GM12872 (cell line): ENCODE data around the gene TRAF4.

Experiments used
- TF ChIP-seq, protein P1 (sequence below): IDR thresholded peaks from 3 replicates; pipeline ENCODE4 v1.5.1; 2011; ENCODE audit warnings: low read depth, mild to moderate bottlenecking, low read length, moderate library complexity; ENCODE audit not compliant: insufficient read depth

Gene TRAF4

DNA sequence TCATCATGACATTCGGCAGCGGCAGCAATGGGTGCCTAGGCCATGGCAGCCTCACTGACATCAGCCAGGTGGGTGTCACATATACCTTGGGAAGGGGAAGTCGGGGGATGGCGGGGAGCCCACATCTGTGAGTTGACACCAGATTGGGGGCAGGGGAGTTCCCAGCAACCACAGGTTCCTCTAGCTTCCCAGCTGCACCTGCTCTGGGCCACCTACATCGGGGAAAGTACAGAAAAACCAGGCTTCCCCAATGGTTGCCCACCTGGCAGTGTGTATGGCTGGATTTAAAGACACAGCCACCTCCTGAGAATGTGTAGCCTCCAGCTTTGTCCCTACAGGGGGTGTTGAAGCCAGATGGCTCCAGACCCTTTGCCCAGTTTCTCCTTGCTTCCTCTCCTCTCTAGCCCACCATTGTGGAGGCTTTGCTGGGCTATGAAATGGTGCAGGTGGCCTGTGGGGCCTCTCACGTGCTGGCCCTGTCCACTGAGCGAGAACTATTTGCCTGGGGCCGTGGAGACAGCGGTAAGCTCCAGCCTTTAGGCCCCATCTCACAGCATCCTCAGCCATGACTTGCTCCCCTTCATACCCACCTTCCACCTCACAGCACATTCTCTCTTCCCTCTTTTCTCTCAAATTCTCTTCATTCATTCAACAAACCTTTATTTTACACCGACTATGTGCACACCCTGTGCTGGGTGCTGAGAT lies 5.0 kb upstream of the TRAF4 start:
- TF ChIP-seq, protein P1, sequence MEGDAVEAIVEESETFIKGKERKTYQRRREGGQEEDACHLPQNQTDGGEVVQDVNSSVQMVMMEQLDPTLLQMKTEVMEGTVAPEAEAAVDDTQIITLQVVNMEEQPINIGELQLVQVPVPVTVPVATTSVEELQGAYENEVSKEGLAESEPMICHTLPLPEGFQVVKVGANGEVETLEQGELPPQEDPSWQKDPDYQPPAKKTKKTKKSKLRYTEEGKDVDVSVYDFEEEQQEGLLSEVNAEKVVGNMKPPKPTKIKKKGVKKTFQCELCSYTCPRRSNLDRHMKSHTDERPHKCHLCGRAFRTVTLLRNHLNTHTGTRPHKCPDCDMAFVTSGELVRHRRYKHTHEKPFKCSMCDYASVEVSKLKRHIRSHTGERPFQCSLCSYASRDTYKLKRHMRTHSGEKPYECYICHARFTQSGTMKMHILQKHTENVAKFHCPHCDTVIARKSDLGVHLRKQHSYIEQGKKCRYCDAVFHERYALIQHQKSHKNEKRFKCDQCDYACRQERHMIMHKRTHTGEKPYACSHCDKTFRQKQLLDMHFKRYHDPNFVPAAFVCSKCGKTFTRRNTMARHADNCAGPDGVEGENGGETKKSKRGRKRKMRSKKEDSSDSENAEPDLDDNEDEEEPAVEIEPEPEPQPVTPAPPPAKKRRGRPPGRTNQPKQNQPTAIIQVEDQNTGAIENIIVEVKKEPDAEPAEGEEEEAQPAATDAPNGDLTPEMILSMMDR, result no peak

DNA sequence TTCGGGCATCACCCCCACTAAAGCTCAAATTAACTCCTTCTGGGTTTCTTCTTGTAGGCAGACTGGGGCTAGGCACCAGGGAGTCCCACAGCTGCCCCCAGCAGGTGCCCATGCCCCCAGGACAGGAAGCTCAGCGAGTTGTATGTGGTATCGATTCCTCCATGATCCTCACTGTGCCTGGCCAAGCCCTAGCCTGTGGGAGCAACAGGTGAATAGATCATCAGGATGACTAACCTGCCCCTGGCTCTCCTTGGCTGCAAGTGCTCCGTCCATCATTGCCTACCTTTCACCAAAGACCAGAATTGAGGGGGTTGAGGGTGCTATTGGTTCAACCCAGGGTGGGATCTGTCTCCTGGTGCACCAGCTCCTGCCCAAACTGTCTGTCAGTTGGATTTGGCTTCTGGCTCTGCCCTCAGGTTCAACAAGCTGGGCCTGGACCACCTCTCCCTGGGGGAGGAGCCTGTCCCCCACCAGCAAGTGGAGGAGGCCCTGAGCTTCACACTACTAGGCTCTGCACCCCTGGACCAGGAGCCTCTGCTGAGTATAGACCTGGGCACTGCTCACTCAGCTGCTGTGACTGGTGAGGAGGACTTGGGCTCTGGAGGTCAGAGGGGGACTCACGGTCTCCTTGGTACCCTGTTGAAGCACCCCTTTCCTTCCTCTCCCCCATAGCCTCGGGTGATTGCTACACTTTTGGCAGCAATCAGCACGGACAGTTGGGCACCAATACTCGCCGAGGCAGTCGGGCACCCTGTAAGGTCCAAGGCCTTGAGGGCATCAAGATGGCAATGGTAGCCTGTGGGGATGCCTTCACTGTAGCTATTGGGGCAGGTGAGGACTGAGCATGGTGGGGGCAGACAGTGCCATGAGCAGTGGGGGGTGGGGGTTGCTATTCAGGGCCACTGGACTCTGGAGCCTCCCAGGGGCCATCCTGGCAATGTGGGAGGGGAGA lies 3.1 kb upstream of the TRAF4 start:
- TF ChIP-seq, protein P1, result no peak

DNA sequence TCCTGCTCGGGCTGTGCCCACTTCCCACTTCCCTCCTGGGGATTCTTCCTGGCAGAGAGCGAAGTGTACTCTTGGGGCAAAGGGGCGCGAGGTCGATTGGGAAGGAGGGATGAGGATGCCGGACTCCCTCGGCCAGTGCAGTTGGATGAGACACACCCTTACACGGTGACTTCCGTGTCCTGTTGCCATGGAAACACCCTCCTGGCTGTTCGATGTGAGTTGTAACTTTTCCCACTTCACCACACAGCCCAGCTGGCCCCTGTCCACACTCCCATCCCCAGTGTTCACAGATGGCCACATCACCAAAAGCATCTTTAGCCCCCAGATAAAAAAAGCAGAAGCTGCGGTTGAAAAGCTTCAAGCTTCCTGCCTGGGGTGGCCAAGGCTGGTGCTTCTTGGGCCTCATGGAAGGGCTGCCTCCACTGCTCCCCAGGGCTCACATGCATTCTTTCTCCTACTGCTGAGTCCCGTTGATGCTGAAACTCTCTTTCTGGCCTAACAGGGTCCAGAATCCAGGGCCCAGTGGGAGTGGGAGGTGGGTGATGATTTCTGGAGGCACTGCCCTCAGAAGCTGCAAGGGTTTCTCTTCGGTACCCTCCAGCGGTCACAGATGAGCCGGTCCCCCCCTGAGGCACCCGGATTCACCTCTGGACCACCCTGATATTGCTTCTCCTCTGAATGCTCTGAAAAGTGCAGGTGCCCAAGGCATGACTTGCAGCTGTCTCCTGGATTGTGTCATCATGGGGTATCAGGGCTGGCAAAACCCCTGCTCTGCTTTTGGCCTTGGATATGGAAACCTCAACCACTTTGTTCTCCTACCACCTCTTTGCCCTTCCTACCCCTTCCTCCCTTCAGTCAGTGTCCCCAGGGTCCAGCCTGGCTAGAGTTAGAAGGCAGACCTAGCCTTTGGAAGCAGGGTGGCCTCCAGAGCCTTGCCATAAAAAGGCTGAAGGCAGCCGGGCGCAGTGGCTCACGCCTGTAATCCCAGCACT lies 2.2 kb upstream of the TRAF4 start:
- TF ChIP-seq, protein P1, result no peak

DNA sequence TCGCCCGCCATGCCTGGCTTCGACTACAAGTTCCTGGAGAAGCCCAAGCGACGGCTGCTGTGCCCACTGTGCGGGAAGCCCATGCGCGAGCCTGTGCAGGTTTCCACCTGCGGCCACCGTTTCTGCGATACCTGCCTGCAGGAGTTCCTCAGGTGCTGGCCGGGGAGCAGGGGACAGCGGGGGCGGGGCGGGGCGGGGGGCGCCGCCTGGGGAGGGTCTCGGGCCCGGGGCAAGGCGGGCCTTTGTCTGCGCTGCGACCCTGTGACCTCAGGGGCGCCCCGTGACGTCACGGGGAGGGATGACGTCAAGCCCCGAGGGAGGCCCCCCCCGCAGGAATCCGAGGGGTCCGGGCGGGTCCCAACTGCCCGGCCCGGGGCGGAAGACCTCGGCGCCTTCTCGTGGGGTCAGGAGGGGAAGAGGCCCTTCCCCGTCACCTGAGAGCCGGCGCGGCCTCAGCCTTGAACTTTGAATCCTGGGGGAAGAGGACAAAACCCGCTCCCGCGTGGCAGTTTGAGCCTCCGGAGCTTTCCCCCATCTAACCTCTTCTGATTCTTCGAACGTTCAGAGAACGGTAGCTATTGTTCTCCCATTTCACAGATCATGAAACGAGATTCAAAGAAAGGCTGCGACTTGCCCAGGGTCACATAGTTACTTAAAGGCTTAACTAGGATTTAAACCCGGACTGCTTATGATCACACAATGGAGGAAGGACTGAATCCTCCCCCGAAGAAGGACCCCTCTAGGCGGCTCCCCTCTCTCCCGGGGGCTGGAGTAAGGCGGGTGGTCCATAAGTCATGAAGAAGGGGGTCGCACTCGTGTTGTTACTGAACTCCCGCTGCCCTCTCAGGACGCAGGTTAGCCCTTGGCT lies 527 bp downstream of the TRAF4 start:
- TF ChIP-seq, protein P1, result no peak

DNA sequence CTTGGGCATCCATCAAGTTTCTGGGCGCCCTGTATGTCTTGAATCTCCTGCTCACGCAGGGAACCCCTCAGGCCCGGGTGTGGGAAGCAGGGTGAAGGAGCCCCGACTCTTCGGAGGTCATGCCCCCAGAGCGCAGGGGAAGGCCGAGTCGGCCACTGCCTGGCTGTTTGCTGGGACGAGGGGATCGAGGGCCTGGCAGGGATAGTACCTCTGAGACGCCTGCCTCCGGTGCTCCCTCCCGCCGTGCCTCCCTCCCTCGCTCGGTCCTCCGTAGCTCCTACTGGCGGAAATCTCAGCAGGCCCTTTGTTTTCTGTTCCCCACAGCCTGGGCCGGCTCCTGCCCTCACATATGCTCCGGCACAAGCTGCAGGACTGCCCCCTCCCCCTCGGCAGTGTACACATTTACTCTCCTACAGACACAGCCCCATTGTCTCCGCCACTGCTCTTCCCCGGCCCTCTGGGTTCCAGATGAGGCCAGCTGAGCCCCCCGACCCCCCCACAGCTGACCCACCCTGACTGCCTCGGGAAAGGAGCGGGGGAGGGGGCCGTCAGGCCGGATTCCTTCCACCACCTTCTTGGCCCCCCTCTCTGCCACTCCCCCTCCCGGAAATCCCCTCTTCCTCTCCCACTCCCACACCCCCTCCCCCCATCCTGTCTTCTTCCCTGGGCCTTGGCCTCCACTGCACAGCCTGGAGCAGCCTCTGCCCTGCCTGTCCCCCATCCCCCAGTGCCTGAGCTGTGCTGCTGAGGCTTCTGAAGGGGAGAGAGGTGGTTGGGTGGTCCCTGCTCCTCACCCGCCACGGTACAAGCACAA lies 1.4 kb downstream of the TRAF4 start:
- TF ChIP-seq, protein P1, result no peak

DNA sequence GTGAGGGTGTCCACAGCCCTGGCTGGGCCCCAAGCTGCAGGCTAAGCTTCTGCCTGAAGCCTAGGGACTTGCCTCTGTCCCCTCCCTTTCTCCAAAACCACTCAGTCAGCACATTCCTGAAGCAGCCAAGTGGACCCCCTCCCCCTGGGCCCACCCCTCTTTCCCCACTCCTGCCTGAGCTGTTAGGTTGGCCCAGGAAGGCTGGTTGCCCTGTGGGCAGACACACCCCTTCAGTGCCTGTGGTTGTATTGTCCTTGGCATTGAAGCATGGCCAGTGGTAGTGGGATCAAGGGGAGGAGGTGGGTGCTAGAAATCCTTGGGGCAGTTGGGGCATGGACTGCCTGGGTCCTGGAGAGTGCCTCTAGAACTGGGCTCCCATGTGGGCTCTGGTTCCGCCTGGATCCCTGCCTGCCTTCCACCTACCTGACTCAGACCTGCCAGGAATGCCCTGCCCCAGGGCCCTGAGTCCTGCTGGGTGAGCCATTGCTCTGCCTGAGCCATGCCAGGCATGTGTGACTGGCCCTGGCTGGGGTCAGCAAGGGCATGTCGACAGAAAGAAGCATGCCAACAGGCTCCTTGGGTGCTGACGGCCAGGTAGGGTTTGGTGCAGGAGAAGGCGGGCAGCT lies 2.1 kb downstream of the TRAF4 start:
- TF ChIP-seq, protein P1, result no peak
